OCI-LY1 (cell line): ENCODE measurements around the gene RWDD2A.

ENCODE experiments used
- CTCF ChIP-seq: fragments of 200-600 bp; sonication (generic), shearing (Covaris generic); IDR thresholded peaks from 2 replicates; pipeline ENCODE4 v1.5.1; 2017; ENCODE audit warnings: mild to moderate bottlenecking, antibody characterized with exemption, low read length, moderate library complexity, mixed read lengths
- EZH2 ChIP-seq: fragments of 200-600 bp; sonication (generic), shearing (Covaris generic); IDR thresholded peaks from 2 replicates; pipeline ENCODE4 v1.8.0; 2017; ENCODE audit warnings: borderline replicate concordance, mixed run types, mild to moderate bottlenecking, antibody characterized with exemption, low read length, moderate library complexity, mixed read lengths

- no peak for TF ChIP-seq CTCF
- no peak for TF ChIP-seq EZH2
These were observed 25.5 kb downstream of the RWDD2A start for GRCh38 chr6:83218646-83219045.
